Central memory CD8-positive, alpha-beta T cell (primary cell): ENCODE data around the gene ANKRD65.
"Not testable (repeated sequence)": the region's sequence is repeated elsewhere in the genome, so short reads cannot be mapped to it uniquely, and the experiment has no call there.

Source experiments
- ATAC-seq: fragments of 150-1000 bp; cut with Tn5 transposase; replicated peaks from 2 replicates; pipeline ENCODE4 v1.10.0; 2022; ENCODE audit warnings: mild to moderate bottlenecking, moderate FRiP score, moderate number of reproducible peaks; ENCODE audit not compliant: poor library complexity, severe bottlenecking; ENCODE audit errors: extremely low read depth
- DNase-seq, 2 donors: peaks; one replicate each; pipeline ENCODE4 v3.0.0; 2021; ENCODE audit warnings: low spot score in 2 of 2
- H3K27ac Mint-ChIP-seq: one replicate; pipeline ENCODE4 v1.8.0; 2022; ENCODE audit warnings: low read depth, mild to moderate bottlenecking, moderate library complexity, mixed read lengths
- H3K27me3 Mint-ChIP-seq: one replicate; pipeline ENCODE4 v1.8.0; 2022; ENCODE audit warnings: mixed read lengths
- H3K36me3 Mint-ChIP-seq: one replicate; pipeline ENCODE4 v1.8.0; 2022; ENCODE audit warnings: mild to moderate bottlenecking, moderate library complexity, mixed read lengths; ENCODE audit not compliant: insufficient read depth
- H3K4me1 Mint-ChIP-seq: one replicate; pipeline ENCODE4 v1.8.0; 2022; ENCODE audit warnings: mixed read lengths
- H3K4me3 Mint-ChIP-seq: one replicate; pipeline ENCODE4 v1.8.0; 2022; ENCODE audit warnings: mild to moderate bottlenecking, moderate library complexity, mixed read lengths
- H3K9me3 Mint-ChIP-seq: one replicate; pipeline ENCODE4 v1.8.0; 2022; ENCODE audit warnings: mixed read lengths

The ANKRD65 gene

GRCh38 chr1:1412311-1412902 lies 8.7 kb downstream of the ANKRD65 start:
- not testable (repeated sequence) for ATAC-seq, H3K4me3 Mint-ChIP-seq, H3K9me3 Mint-ChIP-seq, H3K36me3 Mint-ChIP-seq, DNase-seq, H3K27ac Mint-ChIP-seq, H3K4me1 Mint-ChIP-seq, H3K27me3 Mint-ChIP-seq

DNA sequence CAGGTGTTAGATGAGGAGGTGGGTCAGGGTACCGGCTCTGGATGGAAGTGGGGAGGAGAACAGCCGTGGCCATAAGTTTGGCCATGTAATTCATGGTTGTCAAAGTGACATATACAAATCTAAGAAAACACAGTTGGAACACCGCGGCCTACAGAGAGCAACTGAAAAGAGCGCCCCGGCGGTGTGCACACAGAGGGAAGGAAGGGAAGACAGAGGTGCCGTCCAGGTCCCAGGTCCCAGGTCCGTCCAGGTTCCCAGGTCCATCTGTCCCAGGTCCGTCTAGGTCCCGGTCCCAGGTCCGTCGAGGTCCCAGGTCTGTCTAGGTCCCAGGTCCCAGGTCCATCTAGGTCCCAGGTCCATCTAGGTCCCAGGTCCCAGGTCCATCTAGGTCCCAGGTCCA lies 9.4 kb downstream of the ANKRD65 start:
- no peak overlapping the region for H3K4me3 Mint-ChIP-seq
- H3K27ac Mint-ChIP-seq: peak overlapping the region; percentile 76
- DNase-seq (no peak), ATAC-seq (no peak)
- H3K27me3 Mint-ChIP-seq: no peaks in the 10 kb centered on the region
- no peaks in the 10 kb centered on the region for H3K9me3 Mint-ChIP-seq
- peaks cover 11% of the 10 kb centered on the region for H3K36me3 Mint-ChIP-seq
- H3K4me1 Mint-ChIP-seq: peaks cover 6% of the 10 kb centered on the region

- not testable (repeated sequence) for H3K9me3 Mint-ChIP-seq, H3K27ac Mint-ChIP-seq, H3K4me3 Mint-ChIP-seq, H3K27me3 Mint-ChIP-seq, ATAC-seq, DNase-seq
- Mint-ChIP-seq H3K36me3 (peaks cover 19% of the 10 kb centered on the region), H3K4me1 (peaks cover 16% of the 10 kb centered on the region)
These were observed 10.8 kb downstream of the ANKRD65 start for GRCh38 chr1:1410238-1410637.

GRCh38 chr1:1407636-1408318 lies 13.3 kb downstream of the ANKRD65 start:
- Mint-ChIP-seq H3K27ac (peak overlapping the region; percentile 92), H3K36me3 (peaks cover 38% of the 10 kb centered on the region), H3K4me1 (peaks cover 23% of the 10 kb centered on the region), H3K4me3 (peak overlapping the region; percentile 90), H3K27me3 (no peaks in the 10 kb centered on the region), H3K9me3 (no peaks in the 10 kb centered on the region)
- ATAC-seq (peak; percentile 38), DNase-seq (no peak)

- peak; percentile 96 for ATAC-seq
- H3K27ac Mint-ChIP-seq: peak within 1 kb of the TSS; percentile 92
- peak; percentile 90 to 91 for DNase-seq
- peaks cover 23% of the 10 kb centered on the region for H3K4me1 Mint-ChIP-seq
- H3K36me3 Mint-ChIP-seq: peaks cover 44% of the 10 kb centered on the region
- peak within 1 kb of the TSS; percentile 90 for H3K4me3 Mint-ChIP-seq
- no peaks in the 10 kb centered on the region for H3K27me3 Mint-ChIP-seq
- H3K9me3 Mint-ChIP-seq: no peaks in the 10 kb centered on the region
These were observed 14.0 kb downstream of the ANKRD65 start, which contains the start of gene MRPL20 for GRCh38 chr1:1406821-1407635. Gene MRPL20 (minus strand): TSS chr1:1407293. CDS start chr1:1407217, 76 bp downstream.

DNA sequence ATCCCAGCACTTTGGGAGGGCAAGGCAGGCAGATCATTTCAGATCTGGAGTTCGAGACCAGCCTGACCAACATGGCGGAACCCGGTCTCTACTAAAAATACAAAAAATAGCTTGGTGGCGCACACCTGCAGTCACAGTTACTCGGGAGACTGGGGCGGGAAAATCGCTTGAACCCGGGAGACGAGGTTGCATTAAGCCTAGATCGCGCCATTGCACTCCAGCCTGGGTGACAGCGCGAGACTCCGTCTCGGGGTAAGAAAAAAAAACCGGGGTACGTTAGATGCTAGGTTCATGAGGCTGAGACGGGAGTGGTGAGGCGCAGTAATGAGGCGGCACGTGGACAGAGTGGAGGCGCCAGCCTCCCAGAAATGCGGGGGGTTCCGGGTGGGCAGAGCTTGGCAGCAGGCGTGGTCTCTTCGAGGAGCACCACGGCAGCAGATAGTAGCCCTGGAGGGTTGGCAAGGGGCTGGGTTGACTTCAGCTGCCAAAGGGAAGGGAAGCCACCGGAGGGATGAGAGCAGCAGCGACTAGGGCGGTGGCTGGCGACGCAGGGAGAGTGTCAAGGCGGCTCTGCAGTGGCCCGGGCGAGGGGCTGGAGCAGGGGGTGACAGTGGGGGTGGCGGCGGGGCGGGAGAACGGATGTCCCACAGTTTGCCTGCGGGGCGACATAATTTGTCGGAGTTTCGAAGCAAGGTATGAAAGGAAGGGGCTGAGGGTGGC lies 14.8 kb downstream of the ANKRD65 start:
- ATAC-seq (no peak), DNase-seq (no peak)
- Mint-ChIP-seq H3K4me3 (peak overlapping the region; percentile 90), H3K27ac (peak overlapping the region; percentile 92), H3K36me3 (peaks cover 47% of the 10 kb centered on the region), H3K27me3 (no peaks in the 10 kb centered on the region), H3K9me3 (no peaks in the 10 kb centered on the region), H3K4me1 (peaks cover 27% of the 10 kb centered on the region)

- no peaks in the 10 kb centered on the region for H3K27me3 Mint-ChIP-seq
- peaks cover 43% of the 10 kb centered on the region for H3K4me1 Mint-ChIP-seq
- no peak for DNase-seq
- H3K36me3 Mint-ChIP-seq: peaks cover 57% of the 10 kb centered on the region
- ATAC-seq: no peak
- H3K4me3 Mint-ChIP-seq: no peak overlapping the region
- peak overlapping the region; percentile 52 for H3K27ac Mint-ChIP-seq
- H3K9me3 Mint-ChIP-seq: no peaks in the 10 kb centered on the region
These were observed 17.4 kb downstream of the ANKRD65 start for GRCh38 chr1:1403653-1404052.

DNA sequence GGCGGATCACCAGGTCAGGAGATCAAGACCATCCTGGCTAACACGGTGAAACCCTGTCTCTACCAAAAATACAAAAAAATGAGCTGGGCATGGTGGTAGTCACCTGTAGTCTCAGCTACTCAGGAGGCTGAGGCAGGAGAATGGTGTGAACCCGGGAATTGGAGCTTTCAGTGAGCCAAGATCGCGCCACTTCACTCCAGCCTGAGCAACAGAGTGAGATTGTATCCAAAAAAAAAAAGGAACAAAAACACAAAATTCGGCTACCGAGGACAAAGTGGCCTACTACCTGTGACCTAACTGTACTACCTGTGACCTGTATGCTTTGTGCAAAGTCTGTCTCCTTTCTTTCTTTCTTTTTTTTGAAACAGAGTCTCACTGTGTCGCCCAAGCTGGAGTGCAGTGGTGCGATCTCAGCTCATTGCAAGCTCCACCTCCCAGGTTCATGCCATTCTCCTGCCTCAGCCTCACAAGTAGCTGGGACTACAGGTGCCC lies 18.1 kb downstream of the ANKRD65 start:
- H3K4me3 Mint-ChIP-seq, ATAC-seq, H3K9me3 Mint-ChIP-seq, DNase-seq, H3K27me3 Mint-ChIP-seq, H3K27ac Mint-ChIP-seq: not testable (repeated sequence)
- H3K4me1 Mint-ChIP-seq: peaks cover 43% of the 10 kb centered on the region
- peaks cover 59% of the 10 kb centered on the region for H3K36me3 Mint-ChIP-seq

- Mint-ChIP-seq H3K4me1 (peaks cover 46% of the 10 kb centered on the region), H3K36me3 (peaks cover 63% of the 10 kb centered on the region), H3K27me3 (no peaks in the 10 kb centered on the region), H3K27ac (peak overlapping the region; percentile 38), H3K4me3 (peak overlapping the region; percentile 11), H3K9me3 (no peaks in the 10 kb centered on the region)
- DNase-seq: no peak
- no peak for ATAC-seq
These were observed 18.8 kb downstream of the ANKRD65 start for GRCh38 chr1:1402072-1402900.

- H3K9me3 Mint-ChIP-seq: no peaks in the 10 kb centered on the region
- no peak for ATAC-seq
These were observed 19.5 kb downstream of the ANKRD65 start for GRCh38 chr1:1401457-1402010.

More at GRCh38 chr1:1401457-1402010, 19.5 kb downstream of the ANKRD65 start:
- H3K4me1 Mint-ChIP-seq: peaks cover 46% of the 10 kb centered on the region
- peak overlapping the region; percentile 91 for H3K4me3 Mint-ChIP-seq
- H3K27ac Mint-ChIP-seq: peak overlapping the region; percentile 38
- H3K27me3 Mint-ChIP-seq: no peaks in the 10 kb centered on the region
- no peak for DNase-seq
- peaks cover 63% of the 10 kb centered on the region for H3K36me3 Mint-ChIP-seq
